H1 (cell line): ENCODE results near the gene CALU. TPM values are rescaled to one million over a fixed set of nuclear protein-coding genes. Genes with fewer than 3 reads are reported as not detected.

ENCODE experiments used
- ATF3 ChIP-seq: IDR thresholded peaks from 2 replicates; pipeline ENCODE4 v1.6.1; 2011; ENCODE audit warnings: low read depth, mild to moderate bottlenecking, low read length; ENCODE audit not compliant: insufficient read depth
- EZH2 ChIP-seq: fragments of 200-600 bp; sonication (generic); IDR thresholded peaks from 2 replicates; pipeline ENCODE4 v1.7.1; 2012; ENCODE audit warnings: low read depth, mild to moderate bottlenecking, moderate library complexity, low read length, inconsistent platforms; ENCODE audit not compliant: severe bottlenecking
- JUND ChIP-seq: IDR thresholded peaks from 2 replicates; pipeline ENCODE4 v1.6.1; 2011; ENCODE audit warnings: mild to moderate bottlenecking, improper control_type of control experiment, low read length
- KDM4A ChIP-seq: IDR thresholded peaks from one replicate; pipeline ENCODE4 v1.7.1; 2012; ENCODE audit warnings: low read depth, mild to moderate bottlenecking, moderate library complexity, low read length, inconsistent platforms; ENCODE audit not compliant: severe bottlenecking
- MAFK ChIP-seq: IDR thresholded peaks from 2 replicates; pipeline ENCODE4 v1.6.1; 2012; ENCODE audit warnings: low read depth, mild to moderate bottlenecking, improper control_type of control experiment, low read length
- POLR2AphosphoS5 ChIP-seq: IDR thresholded peaks from 2 replicates; pipeline ENCODE4 v1.6.1; 2011; ENCODE audit warnings: low read depth, low read length
- POU5F1 ChIP-seq: IDR thresholded peaks from 2 replicates; pipeline ENCODE4 v1.6.1; 2011; ENCODE audit warnings: low read depth, mild to moderate bottlenecking, low read length, moderate library complexity
- RXRA ChIP-seq: IDR thresholded peaks from 2 replicates; pipeline ENCODE4 v1.6.1; 2011; ENCODE audit warnings: low read depth, mild to moderate bottlenecking, low read length, moderate library complexity; ENCODE audit not compliant: insufficient read depth
- TAF7 ChIP-seq: optimal IDR thresholded peaks from 2 replicates; pipeline ENCODE3; 2011; ENCODE audit warnings: low read depth, mild to moderate bottlenecking, inconsistent platforms, low read length, moderate library complexity, borderline replicate concordance
- polyA plus RNA-seq, 7 experiments: library from polyadenylated mRNA; depleted of rRNA in 3 of 7; stranded (reverse) in 5 of 7; unstranded in 2 of 7; fragments of >200 nt in 5 of 7; fragments of 200-250 nt in 2 of 7; gene quantifications; 1 replicate in 5 of 7; 2 replicates in 1 of 7; 4 replicates in 1 of 7; pipeline versions ENCODE4 v1.2.1 to v1.2.3, GENCODE V29; 2011 to 2013; ENCODE audit warnings: missing spikeins in 2 of 7, mixed read lengths in 2 of 7
- total RNA-seq: library from RNA; stranded (reverse); fragmentation: NEBNext Ultra II Directional; extraction: Animal tissue kit (Norgen Biotek cat#: 25700); gene quantifications from 2 replicates; pipeline ENCODE4 v1.2.1, GENCODE V29; 2021

Gene CALU
- total and polyA plus RNA-seq, 2 of the 8 experiments (the other 6 are each of a cell fraction or from before 2014, with no cell fraction given) = 67.2 to 170 TPM

DNA sequence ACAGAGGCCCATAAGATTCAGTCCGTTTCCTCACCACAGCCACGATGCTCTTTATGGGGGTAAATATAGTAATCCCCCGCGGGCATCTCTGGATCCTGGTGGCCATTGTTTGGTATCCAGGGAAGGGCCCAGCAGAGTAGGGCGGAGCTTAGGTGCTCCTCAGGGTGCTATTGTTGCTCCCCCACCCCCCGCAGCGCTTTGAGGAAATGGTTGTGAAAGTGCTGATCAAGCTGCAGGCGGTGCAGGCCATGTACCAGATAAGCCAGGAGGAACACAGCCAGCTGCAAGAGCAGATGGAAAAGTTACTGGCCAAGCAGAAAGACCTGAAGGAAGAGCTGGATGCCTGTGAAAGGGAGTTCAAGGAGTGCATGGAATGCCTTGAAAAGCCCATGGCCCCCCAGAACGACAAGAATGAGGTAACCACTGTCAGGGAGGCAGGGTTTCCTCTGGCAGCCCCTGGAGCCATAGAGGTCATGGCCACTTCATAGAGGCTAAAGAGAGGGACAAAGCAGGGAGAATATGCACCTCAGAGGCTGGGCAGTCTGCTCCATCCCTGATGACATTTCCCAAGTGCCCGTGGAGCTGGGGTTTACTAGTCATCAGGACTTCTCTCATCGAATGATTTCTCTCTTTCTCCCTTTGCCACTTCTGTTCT lies 73.5 kb downstream of the CALU start (continued):
- TF ChIP-seq POU5F1 (no peak), EZH2 (no peak), MAFK (no peak), TAF7 (no peak), POLR2AphosphoS5 (no peak), RXRA (no peak), JUND (no peak), KDM4A (no peak), ATF3 (no peak)
